Measurements from ENCODE around the gene SMG6. TPM values are rescaled to one million over a fixed set of nuclear protein-coding genes. Genes with fewer than 3 reads are reported as not detected.
"Not testable (repeated sequence)": the region's sequence is repeated elsewhere in the genome, so short reads cannot be mapped to it uniquely, and the experiment has no call there.

The SMG6 gene
- total RNA-seq, 1 experiment from 2014 or later = 25.6 TPM

GRCh38 chr17:2202302-2202995, 101.1 kb downstream of the SMG6 start:
- POLR2A ChIA-PET = no interaction called here
- H3K9me3 Mint-ChIP-seq = no peaks in the 10 kb centered on the region
- no peak for ATAC-seq
- no peaks in the 10 kb centered on the region for H3K36me3 Mint-ChIP-seq
- H3K27me3 Mint-ChIP-seq (ENCODE audit: low read depth) = no peaks in the 10 kb centered on the region
- H3K4me3 Mint-ChIP-seq = no peak overlapping the region
- no peak for DNase-seq (ENCODE audit: low spot score)
- no peak overlapping the region for H3K27ac Mint-ChIP-seq
- CTCF ChIA-PET = no interaction called here
- no peaks in the 10 kb centered on the region for H3K4me1 Mint-ChIP-seq
- no peak for TF ChIP-seq TCF7 (CRISPR knock-in tag; IDR thresholded peaks at IDR 0.05; ENCODE audit: low read depth)
- no peak for TF ChIP-seq EMX1 (CRISPR knock-in tag; IDR thresholded peaks at IDR 0.05)
- no peak for TF ChIP-seq PRRX2 (CRISPR knock-in tag; IDR thresholded peaks at IDR 0.05)
- TF ChIP-seq KAT7 (CRISPR knock-in tag; IDR thresholded peaks at IDR 0.05; ENCODE audit: borderline replicate concordance) = no peak

- CTCF ChIA-PET; H3K27ac Mint-ChIP-seq; H3K9me3 Mint-ChIP-seq; POLR2A ChIA-PET; DNase-seq (ENCODE audit: low spot score); H3K4me3 Mint-ChIP-seq; H3K27me3 Mint-ChIP-seq (ENCODE audit: low read depth); ATAC-seq; H3K36me3 Mint-ChIP-seq: not testable (repeated sequence)
- peak; percentile 92 for TF ChIP-seq HMGA2 (CRISPR knock-in tag; IDR thresholded peaks at IDR 0.05)
- peaks cover 20% of the 10 kb centered on the region for H3K4me1 Mint-ChIP-seq
Observed at GRCh38 chr17:2199386-2199785, 104.2 kb downstream of the SMG6 start.

- ChIA-PET CTCF (interaction anchor here (0.6 to 0.9 kb wide), 3 partner anchors 23 to 140 kb away, joined by 3 to 4 read pairs (median 3); no protein-coding TSS in a partner anchor), POLR2A (no interaction called here)
- Mint-ChIP-seq H3K36me3 (no peaks in the 10 kb centered on the region), H3K27me3 (ENCODE audit: low read depth) (no peaks in the 10 kb centered on the region), H3K4me1 (peaks cover 25% of the 10 kb centered on the region), H3K27ac (no peak overlapping the region), H3K9me3 (no peaks in the 10 kb centered on the region), H3K4me3 (no peak overlapping the region)
- DNase-seq (ENCODE audit: low spot score) (no peak), ATAC-seq (no peak)
- no peak for TF ChIP-seq E2F5 (CRISPR knock-in tag; IDR thresholded peaks at IDR 0.05)
- no peak for TF ChIP-seq GABPB1 (CRISPR knock-in tag; IDR thresholded peaks at IDR 0.05)
- no peak for TF ChIP-seq ESRRA (CRISPR knock-in tag; IDR thresholded peaks at IDR 0.05; ENCODE audit: borderline replicate concordance)
- no peak for TF ChIP-seq CREM (CRISPR knock-in tag; IDR thresholded peaks at IDR 0.05)
- TF ChIP-seq ZMAT4 (CRISPR knock-in tag; IDR thresholded peaks at IDR 0.05) = no peak
- TF ChIP-seq MYBL2 (CRISPR knock-in tag; IDR thresholded peaks at IDR 0.05) = no peak
- TF ChIP-seq RELA (CRISPR knock-in tag; IDR thresholded peaks at IDR 0.05; ENCODE audit: borderline replicate concordance) = no peak
- no peak for TF ChIP-seq MLX (CRISPR knock-in tag; IDR thresholded peaks at IDR 0.05)
- no peak for TF ChIP-seq ZNF423 (CRISPR knock-in tag; IDR thresholded peaks at IDR 0.05)
- TF ChIP-seq MXD4 (CRISPR knock-in tag; IDR thresholded peaks at IDR 0.05; ENCODE audit: borderline replicate concordance) = no peak
Observed at GRCh38 chr17:2198927-2199326, 104.7 kb downstream of the SMG6 start.

- Mint-ChIP-seq H3K27me3 (ENCODE audit: low read depth) (no peaks in the 10 kb centered on the region), H3K36me3 (no peaks in the 10 kb centered on the region), H3K4me3 (no peak overlapping the region), H3K9me3 (no peaks in the 10 kb centered on the region), H3K27ac (no peak overlapping the region), H3K4me1 (peaks cover 31% of the 10 kb centered on the region)
- no peak for TF ChIP-seq PRRX2 (CRISPR knock-in tag; IDR thresholded peaks at IDR 0.05)
- no peak for TF ChIP-seq MAX (CRISPR knock-in tag; IDR thresholded peaks at IDR 0.05)
- TF ChIP-seq FOXP4 (CRISPR knock-in tag; IDR thresholded peaks at IDR 0.05) = no peak
- TF ChIP-seq OVOL2 (CRISPR knock-in tag; IDR thresholded peaks at IDR 0.05; ENCODE audit: borderline replicate concordance) = no peak
- TF ChIP-seq ZSCAN18 (CRISPR knock-in tag; IDR thresholded peaks at IDR 0.05) = no peak
- DNase-seq (ENCODE audit: low spot score) = no peak
- ATAC-seq = no peak
- ChIA-PET POLR2A (no interaction called here), CTCF (interaction anchor here (1.1 kb wide), 1 partner anchor 139 kb away, joined by 3 read pairs; no protein-coding TSS in a partner anchor)
Observed at GRCh38 chr17:2197271-2197670, 106.3 kb downstream of the SMG6 start.

All from WTC11 (cell line).